Panc1 (cell line): Measurements from ENCODE around the gene POLR1C. TPM values are rescaled to one million over a fixed set of nuclear protein-coding genes. Genes with fewer than 3 reads are reported as not detected.

Experiments
- ATAC-seq: fragments of 200-7000 bp; cut with Tn5 transposase; 2 replicates; pipeline ENCODE4 v1.9.1; 2020; ENCODE audit warnings: mild to moderate bottlenecking, moderate library complexity
- BruUV-seq: library from RNA; stranded (reverse); fragments of 400-500 nt; replicated peaks from 2 replicates; lab custom pipeline; 2021; lab: Mats Ljungman, UMichigan
- CTCF ChIA-PET: fragments of 300-600 bp; sonication (Branson Sonifier 250); formaldehyde crosslinking; loops from one replicate; lab custom pipeline; 2022; ENCODE audit warnings: antibody characterized with exemption; lab: Charles Lee
- POLR2A ChIA-PET: fragments of 300-600 bp; sonication (Branson Sonifier 250); formaldehyde crosslinking; loops from one replicate; lab custom pipeline; 2022; ENCODE audit warnings: antibody characterized with exemption; lab: Charles Lee
- DNase-seq: peaks from one replicate; pipeline ENCODE4 v3.0.0-alpha.2; 2010; ENCODE audit warnings: low read depth, low spot score
- H3K27ac ChIP-seq: 2 replicates; pipeline ENCODE4 v1.5.1; 2011; ENCODE audit warnings: mild to moderate bottlenecking, low read length, inconsistent platforms
- H3K27me3 ChIP-seq: fragments of 200-500 bp; sonication (Bioruptor generic); 2 replicates; pipeline ENCODE4 v1.6.0; 2014; ENCODE audit warnings: low read length, inconsistent platforms; ENCODE audit not compliant: control insufficient read depth, insufficient read depth
- H3K36me3 ChIP-seq: fragments of 200-500 bp; sonication (Bioruptor generic); 2 replicates; pipeline ENCODE4 v1.5.1; 2014; ENCODE audit warnings: inconsistent platforms, mild to moderate bottlenecking, low read length, moderate library complexity; ENCODE audit not compliant: control insufficient read depth, insufficient read depth
- H3K4me1 ChIP-seq: 2 replicates; pipeline ENCODE4 v1.5.1; 2011; ENCODE audit warnings: inconsistent platforms, mild to moderate bottlenecking, low read length, moderate library complexity; ENCODE audit not compliant: control insufficient read depth, insufficient read depth
- H3K4me3 ChIP-seq, 2 experiments: 2 replicates each; pipeline ENCODE4 v1.5.1; 2011 to 2012; ENCODE audit warnings: low read depth in 2 of 2, low read length in 2 of 2, mild to moderate bottlenecking in 2 of 2, inconsistent platforms in 1 of 2, moderate library complexity in 1 of 2
- H3K9me3 ChIP-seq: fragments of 200-500 bp; sonication (Bioruptor generic); 2 replicates; pipeline ENCODE4 v1.5.1; 2014; ENCODE audit warnings: low read depth, mild to moderate bottlenecking, inconsistent platforms, low read length, moderate library complexity; ENCODE audit not compliant: control insufficient read depth, insufficient read depth
- POLR2AphosphoS5 ChIP-seq: IDR thresholded peaks from 2 replicates; pipeline ENCODE4 v1.6.1; 2012; ENCODE audit warnings: mild to moderate bottlenecking, low read depth, low read length, moderate library complexity
- SIN3A ChIP-seq: IDR thresholded peaks from 2 replicates; pipeline ENCODE4 v1.6.1; 2012; ENCODE audit warnings: low read depth, mild to moderate bottlenecking, low read length, moderate library complexity, borderline replicate concordance; ENCODE audit not compliant: insufficient read depth
- TCF7L2 ChIP-seq: IDR thresholded peaks from 2 replicates; pipeline ENCODE4 v1.6.1; 2011; ENCODE audit warnings: mild to moderate bottlenecking, low read depth, low read length, inconsistent platforms
- in situ Hi-C: cut with HindIII; loops from 2 replicates; pipeline ENCODE4 v1.10.0; 2016; ENCODE audit warnings: low sequenced_read_pairs, low pct_unique_long_range_greater_than_20kb
- intact Hi-C: fragments of 100-400 bp; cut with micrococcal nuclease; formaldehyde crosslinking; loops from one replicate; pipeline ENCODE4 v1.10.0; 2022; ENCODE audit not compliant: unreplicated experiment
- total RNA-seq: library from RNA; stranded (reverse); gene quantifications from one replicate; pipeline ENCODE4 v1.2.1, GENCODE V29; 2021; ENCODE audit not compliant: unreplicated experiment
- TF ChIP-seq, protein P1 (sequence below), 2 experiments: IDR thresholded peaks; 2 replicates each; pipeline ENCODE4 v1.6.1; 2011 to 2012; ENCODE audit warnings: low read depth in 2 of 2, control low read depth in 1 of 2, low read length in 1 of 2, mild to moderate bottlenecking in 1 of 2, moderate library complexity in 1 of 2; ENCODE audit not compliant: insufficient read depth in 1 of 2
- TF ChIP-seq, protein P2 (sequence below): fragments of 450-650 bp; IDR thresholded peaks from 2 replicates; pipeline ENCODE4 v1.5.1; 2017; ENCODE audit warnings: mild to moderate bottlenecking

POLR1C gene
- total RNA-seq, 1 experiment from 2014 or later = 65.1 TPM

DNA sequence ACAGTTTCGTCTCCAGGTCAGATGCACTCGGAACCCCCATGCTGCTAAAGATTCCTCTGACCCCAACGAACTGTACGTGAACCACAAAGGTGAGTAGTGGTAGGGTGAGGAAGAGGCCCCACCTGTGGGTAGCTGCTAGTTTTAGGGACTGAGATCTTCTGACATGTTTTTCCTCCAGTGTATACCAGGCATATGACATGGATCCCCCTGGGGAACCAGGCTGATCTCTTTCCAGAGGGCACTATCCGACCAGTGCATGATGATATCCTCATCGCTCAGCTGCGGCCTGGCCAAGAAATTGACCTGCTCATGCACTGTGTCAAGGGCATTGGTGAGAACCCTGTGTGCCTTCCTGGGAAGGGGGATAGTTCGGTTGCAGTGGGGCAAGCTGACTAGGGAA is 3.2 kb downstream of the POLR1C start:
- peaks cover 32% of the 10 kb centered on the region for H3K36me3 ChIP-seq
- H3K27ac ChIP-seq = no peak overlapping the region
- no TSS peak for BruUV-seq
- intact Hi-C loops = no loop called here
- no peaks in the 10 kb centered on the region for H3K9me3 ChIP-seq
- in situ Hi-C loops = loop anchor here (10.0 kb wide), 1 partner anchor 75 kb away; no protein-coding TSS in a partner anchor
- POLR2A ChIA-PET = no interaction called here
- H3K27me3 ChIP-seq = no peaks in the 10 kb centered on the region
- no peak for DNase-seq
- no peak for ATAC-seq
- TF ChIP-seq SIN3A = no peak
- TF ChIP-seq TCF7L2 = no peak
- TF ChIP-seq, protein P1, sequence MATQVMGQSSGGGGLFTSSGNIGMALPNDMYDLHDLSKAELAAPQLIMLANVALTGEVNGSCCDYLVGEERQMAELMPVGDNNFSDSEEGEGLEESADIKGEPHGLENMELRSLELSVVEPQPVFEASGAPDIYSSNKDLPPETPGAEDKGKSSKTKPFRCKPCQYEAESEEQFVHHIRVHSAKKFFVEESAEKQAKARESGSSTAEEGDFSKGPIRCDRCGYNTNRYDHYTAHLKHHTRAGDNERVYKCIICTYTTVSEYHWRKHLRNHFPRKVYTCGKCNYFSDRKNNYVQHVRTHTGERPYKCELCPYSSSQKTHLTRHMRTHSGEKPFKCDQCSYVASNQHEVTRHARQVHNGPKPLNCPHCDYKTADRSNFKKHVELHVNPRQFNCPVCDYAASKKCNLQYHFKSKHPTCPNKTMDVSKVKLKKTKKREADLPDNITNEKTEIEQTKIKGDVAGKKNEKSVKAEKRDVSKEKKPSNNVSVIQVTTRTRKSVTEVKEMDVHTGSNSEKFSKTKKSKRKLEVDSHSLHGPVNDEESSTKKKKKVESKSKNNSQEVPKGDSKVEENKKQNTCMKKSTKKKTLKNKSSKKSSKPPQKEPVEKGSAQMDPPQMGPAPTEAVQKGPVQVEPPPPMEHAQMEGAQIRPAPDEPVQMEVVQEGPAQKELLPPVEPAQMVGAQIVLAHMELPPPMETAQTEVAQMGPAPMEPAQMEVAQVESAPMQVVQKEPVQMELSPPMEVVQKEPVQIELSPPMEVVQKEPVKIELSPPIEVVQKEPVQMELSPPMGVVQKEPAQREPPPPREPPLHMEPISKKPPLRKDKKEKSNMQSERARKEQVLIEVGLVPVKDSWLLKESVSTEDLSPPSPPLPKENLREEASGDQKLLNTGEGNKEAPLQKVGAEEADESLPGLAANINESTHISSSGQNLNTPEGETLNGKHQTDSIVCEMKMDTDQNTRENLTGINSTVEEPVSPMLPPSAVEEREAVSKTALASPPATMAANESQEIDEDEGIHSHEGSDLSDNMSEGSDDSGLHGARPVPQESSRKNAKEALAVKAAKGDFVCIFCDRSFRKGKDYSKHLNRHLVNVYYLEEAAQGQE (IDR thresholded peaks at IDR 0.05; ENCODE audit: insufficient read depth in 1 of 2, low read depth in 2 of 2, low read length in 1 of 2) = no peak
- no peak for TF ChIP-seq POLR2AphosphoS5
- TF ChIP-seq, protein P2, sequence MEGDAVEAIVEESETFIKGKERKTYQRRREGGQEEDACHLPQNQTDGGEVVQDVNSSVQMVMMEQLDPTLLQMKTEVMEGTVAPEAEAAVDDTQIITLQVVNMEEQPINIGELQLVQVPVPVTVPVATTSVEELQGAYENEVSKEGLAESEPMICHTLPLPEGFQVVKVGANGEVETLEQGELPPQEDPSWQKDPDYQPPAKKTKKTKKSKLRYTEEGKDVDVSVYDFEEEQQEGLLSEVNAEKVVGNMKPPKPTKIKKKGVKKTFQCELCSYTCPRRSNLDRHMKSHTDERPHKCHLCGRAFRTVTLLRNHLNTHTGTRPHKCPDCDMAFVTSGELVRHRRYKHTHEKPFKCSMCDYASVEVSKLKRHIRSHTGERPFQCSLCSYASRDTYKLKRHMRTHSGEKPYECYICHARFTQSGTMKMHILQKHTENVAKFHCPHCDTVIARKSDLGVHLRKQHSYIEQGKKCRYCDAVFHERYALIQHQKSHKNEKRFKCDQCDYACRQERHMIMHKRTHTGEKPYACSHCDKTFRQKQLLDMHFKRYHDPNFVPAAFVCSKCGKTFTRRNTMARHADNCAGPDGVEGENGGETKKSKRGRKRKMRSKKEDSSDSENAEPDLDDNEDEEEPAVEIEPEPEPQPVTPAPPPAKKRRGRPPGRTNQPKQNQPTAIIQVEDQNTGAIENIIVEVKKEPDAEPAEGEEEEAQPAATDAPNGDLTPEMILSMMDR = no peak
- CTCF ChIA-PET = no interaction called here
- H3K4me3 ChIP-seq = no peak overlapping the region
- peaks cover 15% of the 10 kb centered on the region for H3K4me1 ChIP-seq

DNA sequence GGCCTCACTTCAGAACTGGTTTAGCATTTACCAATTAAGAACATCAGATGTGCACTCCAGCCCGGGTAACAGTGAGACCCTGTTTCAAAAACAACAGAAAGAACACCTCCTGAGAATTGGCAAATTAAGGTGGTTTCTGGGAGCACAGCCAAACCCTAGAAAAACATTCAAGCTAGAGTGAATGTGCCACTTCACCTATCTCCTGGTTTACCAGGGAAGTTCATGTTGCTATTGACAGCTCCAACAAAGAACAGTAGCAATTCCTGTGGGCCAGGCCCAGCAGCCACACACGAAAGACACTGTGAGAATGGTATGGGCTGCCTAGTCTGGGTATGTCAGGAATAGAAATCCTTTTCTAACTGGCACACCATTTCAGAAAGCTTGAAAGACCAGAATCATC is 4.9 kb downstream of the POLR1C start:
- H3K27ac ChIP-seq = no peak overlapping the region
- no TSS peak for BruUV-seq
- POLR2A ChIA-PET = no interaction called here
- no peak overlapping the region for H3K4me3 ChIP-seq
- CTCF ChIA-PET = no interaction called here
- H3K27me3 ChIP-seq = no peaks in the 10 kb centered on the region
- no peak for DNase-seq
- H3K9me3 ChIP-seq = no peaks in the 10 kb centered on the region
- H3K4me1 ChIP-seq = peaks cover 7% of the 10 kb centered on the region; the same call in 1 of the 2 replicates
- peaks cover 28% of the 10 kb centered on the region for H3K36me3 ChIP-seq
- no peak for TF ChIP-seq SIN3A
- no peak for TF ChIP-seq TCF7L2
- TF ChIP-seq, protein P1 (IDR thresholded peaks at IDR 0.05; ENCODE audit: insufficient read depth in 1 of 2, low read depth in 2 of 2, low read length in 1 of 2) = no peak
- TF ChIP-seq, protein P2 = no peak
- no peak for TF ChIP-seq POLR2AphosphoS5
- in situ Hi-C loops (loop anchor here (10.0 kb wide), 1 partner anchor 73 kb away; no protein-coding TSS in a partner anchor), intact Hi-C loops (no loop called here)
- no peak for ATAC-seq
